ENCODE measurements around the gene CTSC.

DNA sequence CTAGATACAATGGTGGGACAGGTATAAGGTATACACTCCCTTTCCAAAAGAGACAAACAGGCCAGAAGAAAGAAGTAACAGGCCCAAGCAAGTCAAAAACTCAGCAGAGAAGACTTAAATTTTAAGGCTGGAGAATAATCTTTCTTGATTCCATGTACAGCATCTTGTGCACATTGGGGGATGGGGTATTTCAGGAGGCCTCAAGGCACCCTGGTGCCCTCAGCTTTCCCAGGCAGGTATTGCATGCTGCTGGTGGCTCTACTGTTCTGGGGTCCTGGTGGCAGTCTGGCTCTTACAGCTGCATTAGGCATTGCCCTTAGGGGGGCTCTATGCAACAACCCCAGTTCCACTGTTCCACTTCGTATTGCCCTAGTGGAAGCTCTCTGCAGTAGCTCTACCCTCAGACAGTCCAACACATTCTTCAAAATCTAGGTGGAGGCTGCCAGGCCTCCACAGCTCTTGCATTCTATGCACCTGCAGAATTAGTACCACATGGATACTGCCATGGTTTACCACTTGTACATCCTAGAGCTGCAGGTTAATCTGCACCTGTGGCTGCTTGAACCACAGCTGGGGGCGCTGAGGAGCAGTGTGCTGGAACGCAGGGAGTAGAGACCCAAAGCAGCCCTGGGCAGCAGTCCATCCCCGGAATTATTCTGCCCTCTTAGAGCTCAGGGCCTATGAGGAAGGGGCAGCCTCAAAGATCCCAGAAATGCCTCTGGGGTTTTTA is 4.2 kb upstream of the CTSC start:
- TF ChIP-seq, protein P1, sequence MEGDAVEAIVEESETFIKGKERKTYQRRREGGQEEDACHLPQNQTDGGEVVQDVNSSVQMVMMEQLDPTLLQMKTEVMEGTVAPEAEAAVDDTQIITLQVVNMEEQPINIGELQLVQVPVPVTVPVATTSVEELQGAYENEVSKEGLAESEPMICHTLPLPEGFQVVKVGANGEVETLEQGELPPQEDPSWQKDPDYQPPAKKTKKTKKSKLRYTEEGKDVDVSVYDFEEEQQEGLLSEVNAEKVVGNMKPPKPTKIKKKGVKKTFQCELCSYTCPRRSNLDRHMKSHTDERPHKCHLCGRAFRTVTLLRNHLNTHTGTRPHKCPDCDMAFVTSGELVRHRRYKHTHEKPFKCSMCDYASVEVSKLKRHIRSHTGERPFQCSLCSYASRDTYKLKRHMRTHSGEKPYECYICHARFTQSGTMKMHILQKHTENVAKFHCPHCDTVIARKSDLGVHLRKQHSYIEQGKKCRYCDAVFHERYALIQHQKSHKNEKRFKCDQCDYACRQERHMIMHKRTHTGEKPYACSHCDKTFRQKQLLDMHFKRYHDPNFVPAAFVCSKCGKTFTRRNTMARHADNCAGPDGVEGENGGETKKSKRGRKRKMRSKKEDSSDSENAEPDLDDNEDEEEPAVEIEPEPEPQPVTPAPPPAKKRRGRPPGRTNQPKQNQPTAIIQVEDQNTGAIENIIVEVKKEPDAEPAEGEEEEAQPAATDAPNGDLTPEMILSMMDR (IDR thresholded peaks at IDR 0.05; ENCODE audit: low read depth, low read length), result no peak; the same call in none of the 2 replicates
- no peak for TF ChIP-seq EZH2phosphoT487 (IDR thresholded peaks at IDR 0.05; ENCODE audit: low read depth)

Data from OCI-LY3 (cell line).